H1 (cell line): Measurements from ENCODE around the gene RNF135. TPM values are rescaled to one million over a fixed set of nuclear protein-coding genes. Genes with fewer than 3 reads are reported as not detected.
"Not testable (repeated sequence)": the region's sequence is repeated elsewhere in the genome, so short reads cannot be mapped to it uniquely, and the experiment has no call there.

Source experiments
- CTCF ChIA-PET: fragments of 300-600 bp; sonication (Branson Sonifier 250); formaldehyde crosslinking; loops from one replicate; lab custom pipeline; 2021; ENCODE audit not compliant: partially characterized antibody; lab: Charles Lee
- POLR2A ChIA-PET: fragments of 300-600 bp; sonication (Branson Sonifier 250); formaldehyde crosslinking; loops from one replicate; lab custom pipeline; 2021; ENCODE audit warnings: inconsistent platforms; ENCODE audit not compliant: partially characterized antibody; lab: Charles Lee
- DNase-seq, 2 experiments: peaks; one replicate each; pipeline versions ENCODE4 v3.0.0 to v3.0.0-alpha.2; 2010 to 2022; ENCODE audit warnings: low spot score in 2 of 2, low read depth in 1 of 2, mixed read lengths in 1 of 2
- FAIRE-seq: peaks from 2 replicates; lab custom pipeline; 2011; peaks lifted over from hg19 to GRCh38; lab: Jason Lieb, UNC
- H2AFZ ChIP-seq: 2 replicates; pipeline ENCODE4 v1.8.1; 2012; ENCODE audit warnings: low read length, inconsistent platforms
- H2AK5ac ChIP-seq: 2 replicates; pipeline ENCODE4 v1.6.1; 2013; ENCODE audit warnings: low read depth, low read length
- H2BK120ac ChIP-seq: replicated peaks from 2 replicates; pipeline ENCODE3; 2013; ENCODE audit warnings: low read depth, low read length, inconsistent platforms
- H2BK12ac ChIP-seq: 2 replicates; pipeline ENCODE4 v1.6.1; 2013; ENCODE audit warnings: low read depth, low read length
- H2BK15ac ChIP-seq: 2 replicates; pipeline ENCODE4 v1.6.1; 2013; ENCODE audit warnings: low read length
- H2BK20ac ChIP-seq: 2 replicates; pipeline ENCODE4 v1.6.1; 2013; ENCODE audit warnings: low read length
- H2BK5ac ChIP-seq: 2 replicates; pipeline ENCODE4 v1.6.1; 2013; ENCODE audit warnings: low read depth, low read length
- H3K14ac ChIP-seq: 2 replicates; pipeline ENCODE4 v1.6.1; 2013; ENCODE audit warnings: inconsistent platforms; ENCODE audit not compliant: insufficient read length
- H3K18ac ChIP-seq: 2 replicates; pipeline ENCODE4 v1.6.1; 2013; ENCODE audit warnings: low read length; ENCODE audit errors: extremely low read depth
- H3K23ac ChIP-seq: 2 replicates; pipeline ENCODE4 v1.6.1; 2013; ENCODE audit warnings: inconsistent platforms; ENCODE audit not compliant: insufficient read length
- H3K23me2 ChIP-seq: 2 replicates; pipeline ENCODE4 v1.6.1; 2013; ENCODE audit warnings: low read depth, low read length
- H3K27ac ChIP-seq: 2 replicates; pipeline ENCODE4 v1.6.1; 2011; ENCODE audit warnings: low read depth, low read length, inconsistent platforms
- H3K27me3 ChIP-seq, 4 experiments: replicated peaks in 1 of 4; 1 replicate in 1 of 4; 2 replicates in 3 of 4; pipeline versions ENCODE4 v1.6.1 to v1.8.1; 2011 to 2013; ENCODE audit warnings: low read length in 3 of 4, mild to moderate bottlenecking in 3 of 4, inconsistent platforms in 2 of 4, mixed read lengths in 2 of 4, moderate library complexity in 1 of 4; ENCODE audit not compliant: control insufficient read depth in 3 of 4, insufficient read depth in 3 of 4; ENCODE audit errors: extremely low read depth in 1 of 4
- H3K36me3 ChIP-seq, 4 experiments: 2 replicates each; pipeline versions ENCODE4 v1.6.1 to v1.8.1; 2011 to 2013; ENCODE audit warnings: mild to moderate bottlenecking in 4 of 4, low read length in 3 of 4, moderate library complexity in 2 of 4, control low read depth in 1 of 4, inconsistent platforms in 1 of 4; ENCODE audit not compliant: insufficient read depth in 4 of 4, control insufficient read depth in 2 of 4
- H3K4ac ChIP-seq: replicated peaks from 2 replicates; pipeline ENCODE3; 2013; ENCODE audit warnings: low read length, low read depth, mixed read lengths, inconsistent platforms; ENCODE audit not compliant: insufficient read length
- H3K4me1 ChIP-seq, 4 experiments: replicated peaks in 1 of 4; 1 replicate in 1 of 4; 2 replicates in 3 of 4; pipeline versions ENCODE4 v1.6.1 to v1.8.1; 2011 to 2013; ENCODE audit warnings: low read length in 3 of 4, inconsistent platforms in 2 of 4, mixed read lengths in 1 of 4; ENCODE audit not compliant: insufficient read depth in 4 of 4, control insufficient read depth in 3 of 4
- H3K4me2 ChIP-seq, 2 experiments: 2 replicates each; pipeline versions ENCODE4 v1.6.1 to v1.8.1; 2011 to 2013; ENCODE audit warnings: low read depth in 2 of 2, low read length in 2 of 2, control low read depth in 1 of 2, inconsistent platforms in 1 of 2, mild to moderate bottlenecking in 1 of 2; ENCODE audit not compliant: insufficient read depth in 1 of 2
- H3K4me3 ChIP-seq, 4 experiments: fragments of 200-600, 300-600 bp in 1 of 4; sonication (generic), shearing (Covaris generic), sonication (Bioruptor Twin) in 1 of 4; 2 replicates each; pipeline versions ENCODE4 v1.5.1 to v1.8.1; 2011 to 2016; ENCODE audit warnings: low read length in 4 of 4, low read depth in 3 of 4, control low read depth in 2 of 4, inconsistent platforms in 2 of 4, mild to moderate bottlenecking in 2 of 4, mixed read lengths in 1 of 4, moderate library complexity in 1 of 4; ENCODE audit not compliant: insufficient read depth in 2 of 4; ENCODE audit errors: extremely low read depth in 1 of 4
- H3K56ac ChIP-seq: replicated peaks from 2 replicates; pipeline ENCODE3; 2013; ENCODE audit warnings: low read depth, mild to moderate bottlenecking, mixed read lengths, low read length, inconsistent platforms; ENCODE audit not compliant: insufficient read length
- H3K79me1 ChIP-seq: 2 replicates; pipeline ENCODE4 v1.6.1; 2013; ENCODE audit warnings: low read depth, low read length, control low read depth
- H3K79me2 ChIP-seq, 2 experiments: 2 replicates each; pipeline versions ENCODE4 v1.6.1 to v1.8.1; 2012 to 2013; ENCODE audit warnings: low read length in 2 of 2, mild to moderate bottlenecking in 2 of 2, inconsistent platforms in 1 of 2; ENCODE audit not compliant: insufficient read depth in 2 of 2, control insufficient read depth in 1 of 2
- H3K9ac ChIP-seq, 4 experiments: replicated peaks in 1 of 4; 1 replicate in 1 of 4; 2 replicates in 3 of 4; pipeline versions ENCODE4 v1.6.1 to v1.8.1; 2011 to 2013; ENCODE audit warnings: low read depth in 3 of 4, low read length in 3 of 4, control low read depth in 2 of 4, mild to moderate bottlenecking in 2 of 4, moderate library complexity in 2 of 4, inconsistent platforms in 1 of 4; ENCODE audit errors: extremely low read depth in 1 of 4
- H3K9me3 ChIP-seq, 2 experiments: 2 replicates each; pipeline versions ENCODE4 v1.6.1 to v1.8.1; 2012 to 2013; ENCODE audit warnings: mild to moderate bottlenecking in 2 of 2, moderate library complexity in 2 of 2, control low read depth in 1 of 2, inconsistent platforms in 1 of 2, low read depth in 1 of 2, low read length in 1 of 2, mixed read lengths in 1 of 2; ENCODE audit not compliant: insufficient read depth in 2 of 2
- H4K20me1 ChIP-seq, 2 experiments: replicated peaks in 1 of 2; 2 replicates each; pipeline versions ENCODE3 to v1.8.1; 2011 to 2013; ENCODE audit warnings: inconsistent platforms in 2 of 2, low read length in 2 of 2, mild to moderate bottlenecking in 1 of 2; ENCODE audit not compliant: insufficient read depth in 2 of 2, control insufficient read depth in 1 of 2
- H4K5ac ChIP-seq: 2 replicates; pipeline ENCODE4 v1.6.1; 2013; ENCODE audit warnings: low read length, low read depth, mixed read lengths, inconsistent platforms; ENCODE audit not compliant: insufficient read length
- H4K8ac ChIP-seq: 2 replicates; pipeline ENCODE4 v1.8.0; 2013; ENCODE audit warnings: mild to moderate bottlenecking, moderate library complexity, low read length, inconsistent platforms; ENCODE audit not compliant: insufficient read depth; ENCODE audit errors: extremely low read depth
- H4K91ac ChIP-seq: replicated peaks from 2 replicates; pipeline ENCODE3; 2013; ENCODE audit warnings: low read length, mixed read lengths, inconsistent platforms; ENCODE audit not compliant: insufficient read length
- PHF8 ChIP-seq: fragments of 200-600 bp; sonication (generic); conservative IDR thresholded peaks from 2 replicates; pipeline ENCODE4 v1.7.1; 2012; ENCODE audit warnings: low read depth, mild to moderate bottlenecking, inconsistent platforms, low read length, moderate library complexity
- SIN3A ChIP-seq, 2 experiments: IDR thresholded peaks in 1 of 2; conservative IDR thresholded peaks in 1 of 2; 2 replicates each; pipeline ENCODE4 v1.6.1; 2011 to 2012; ENCODE audit warnings: low read length in 2 of 2, improper control_type of control experiment in 1 of 2, low read depth in 1 of 2, mild to moderate bottlenecking in 1 of 2
- SUZ12 ChIP-seq: fragments of 200-600 bp; sonication (generic); IDR thresholded peaks from 2 replicates; pipeline ENCODE4 v1.6.1; 2012; ENCODE audit warnings: mild to moderate bottlenecking, inconsistent platforms, low read length, moderate library complexity, mixed read lengths
- WGBS, 2 experiments: shearing (Covaris generic) in 1 of 2; methylation state at CpG; one replicate each; pipeline versions ENCODE4 v1.1.6 to v1.1.7; 2013 to 2015; ENCODE audit warnings: low lambda C conversion rate in 2 of 2, mixed read lengths in 2 of 2, inconsistent platforms in 1 of 2, low coverage in 1 of 2, missing lambda C conversion rate in 1 of 2; ENCODE audit not compliant: insufficient replicate concordance in 2 of 2, insufficient coverage in 1 of 2, insufficient read length in 1 of 2; ENCODE audit errors: extremely low coverage in 1 of 2, missing lambda C conversion rate in 1 of 2; 5-methylcytosine and 5-hydroxymethylcytosine counted together
- polyA plus RNA-seq, 7 experiments: library from polyadenylated mRNA; depleted of rRNA in 3 of 7; stranded (reverse) in 5 of 7; unstranded in 2 of 7; fragments of >200 nt in 5 of 7; fragments of 200-250 nt in 2 of 7; gene quantifications; 1 replicate in 5 of 7; 2 replicates in 1 of 7; 4 replicates in 1 of 7; pipeline versions ENCODE4 v1.2.1 to v1.2.3, GENCODE V29; 2011 to 2013; ENCODE audit warnings: missing spikeins in 2 of 7, mixed read lengths in 2 of 7
- total RNA-seq: library from RNA; stranded (reverse); fragmentation: NEBNext Ultra II Directional; extraction: Animal tissue kit (Norgen Biotek cat#: 25700); gene quantifications from 2 replicates; pipeline ENCODE4 v1.2.1, GENCODE V29; 2021

RNF135 gene
- total and polyA plus RNA-seq, 2 of the 8 experiments (the other 6 are each of a cell fraction or from before 2014, with no cell fraction given) = 8.8 to 9.0 TPM

GRCh38 chr17:31009042-31009702 is 38.3 kb downstream of the RNF135 start:
- CTCF ChIA-PET = interaction anchor here (0.9 to 1.6 kb wide), 4 partner anchors 52 to 374 kb away, joined by 3 to 6 read pairs (median 3); no protein-coding TSS in a partner anchor
- POLR2A ChIA-PET = interaction anchor here (1.0 to 2.2 kb wide), 4 partner anchors 11 to 38 kb away, joined by 3 to 15 read pairs (median 4); partner anchors contain the start of gene RNF135
- H3K4me1 ChIP-seq = not testable (repeated sequence)

More at GRCh38 chr17:31009042-31009702, 38.3 kb downstream of the RNF135 start:
- H3K9me3 ChIP-seq, H2BK120ac ChIP-seq, H3K14ac ChIP-seq, H2BK15ac ChIP-seq, H3K4ac ChIP-seq, H3K56ac ChIP-seq, H4K91ac ChIP-seq, H4K8ac ChIP-seq, H3K79me1 ChIP-seq, H3K36me3 ChIP-seq, H3K18ac ChIP-seq, H2BK20ac ChIP-seq, H2BK12ac ChIP-seq, H3K23ac ChIP-seq, H3K23me2 ChIP-seq, H3K79me2 ChIP-seq, H3K27ac ChIP-seq, H4K20me1 ChIP-seq, H4K5ac ChIP-seq, H2AK5ac ChIP-seq, DNase-seq, H2BK5ac ChIP-seq, H3K27me3 ChIP-seq: not testable (repeated sequence)
- peak overlapping the region in 1 of 4 experiments; percentile 47; a peak in 1 of 7 replicates for H3K9ac ChIP-seq
- peak overlapping the region; percentile 59 to 71 (median 66) for H3K4me3 ChIP-seq
- peak; percentile 19 for FAIRE-seq
- H2AFZ ChIP-seq = peak overlapping the region; percentile 82
- peak overlapping the region; percentile 73 to 98 for H3K4me2 ChIP-seq
- TF ChIP-seq SUZ12 = peak; percentile 45; the same call in 1 of the 2 replicates
- 0 out of 2 replicates have a peak, but pooled peaks have one; percentile 7 for TF ChIP-seq PHF8
- 0 out of 4 replicates have a peak, but pooled peaks of 1 of the 2 experiments have one; percentile 21 for TF ChIP-seq SIN3A (conservative IDR thresholded peaks at IDR 0.05 in 1 of 2, IDR thresholded peaks at IDR 0.05 in 1 of 2; ENCODE audit: low read depth in 1 of 2, low read length in 2 of 2)
- 12% methylated on average over 26 of the region's 34 CpGs; no CpG with 5 or more reads in 1 of the 2 experiments for WGBS, 2 experiments
